GM18873 (cell line): Measurements from ENCODE around the gene AMBP.
"Not testable (repeated sequence)": the region's sequence is repeated elsewhere in the genome, so short reads cannot be mapped to it uniquely, and the experiment has no call there.

Experiments
- ATAC-seq: cut with Tn5 transposase; IDR thresholded peaks from one replicate; pipeline ENCODE4 v1.9.1; 2021; ENCODE audit warnings: mild to moderate bottlenecking, moderate library complexity, moderate number of reproducible peaks; ENCODE audit not compliant: unreplicated experiment, low FRiP score

AMBP gene

DNA sequence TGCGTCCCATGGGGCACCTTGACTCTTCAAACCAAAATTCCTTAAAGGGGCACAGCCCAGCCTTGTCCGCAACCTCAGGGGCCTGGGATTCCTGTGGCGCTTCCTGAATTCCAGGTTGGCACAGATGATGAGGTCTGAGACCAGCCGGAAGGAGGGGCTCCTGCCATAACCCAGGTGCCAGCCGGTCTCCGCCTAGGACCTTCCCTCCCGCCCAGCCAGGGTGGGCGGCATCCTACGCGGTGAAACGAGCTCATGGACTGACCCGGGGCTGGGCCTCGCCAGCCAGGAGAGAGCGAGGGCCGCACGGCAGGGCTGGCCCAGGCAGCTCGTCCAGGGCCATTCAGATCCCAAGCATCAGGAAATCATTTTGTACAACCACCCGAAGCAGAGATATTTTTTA is 23.0 kb downstream of the AMBP start:
- ATAC-seq = no peak

DNA sequence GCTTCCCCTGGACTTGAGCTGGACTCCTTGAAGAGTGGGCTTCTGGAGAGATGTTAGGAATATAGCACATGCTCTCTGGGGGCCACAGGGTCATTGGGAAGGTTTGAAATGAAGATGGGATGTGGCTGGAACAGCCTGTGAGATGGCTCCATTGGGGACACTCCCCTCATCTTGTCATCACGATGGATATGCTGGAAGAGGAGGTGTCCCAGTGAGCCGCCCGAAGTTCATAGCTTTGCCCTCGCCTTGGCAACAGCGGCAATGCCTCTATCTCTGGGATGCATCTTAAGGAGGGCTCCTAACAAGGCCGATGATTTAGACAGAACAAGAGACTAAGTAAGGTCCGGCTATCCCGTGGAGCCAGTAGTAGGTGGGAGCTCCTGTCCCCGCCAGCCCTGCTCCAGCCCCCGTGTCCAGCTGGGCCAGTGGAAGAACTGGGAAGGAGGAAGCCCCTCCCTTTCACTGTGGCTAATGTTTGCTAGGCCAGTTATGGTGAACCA is 23.9 kb downstream of the AMBP start:
- ATAC-seq = no peak

DNA sequence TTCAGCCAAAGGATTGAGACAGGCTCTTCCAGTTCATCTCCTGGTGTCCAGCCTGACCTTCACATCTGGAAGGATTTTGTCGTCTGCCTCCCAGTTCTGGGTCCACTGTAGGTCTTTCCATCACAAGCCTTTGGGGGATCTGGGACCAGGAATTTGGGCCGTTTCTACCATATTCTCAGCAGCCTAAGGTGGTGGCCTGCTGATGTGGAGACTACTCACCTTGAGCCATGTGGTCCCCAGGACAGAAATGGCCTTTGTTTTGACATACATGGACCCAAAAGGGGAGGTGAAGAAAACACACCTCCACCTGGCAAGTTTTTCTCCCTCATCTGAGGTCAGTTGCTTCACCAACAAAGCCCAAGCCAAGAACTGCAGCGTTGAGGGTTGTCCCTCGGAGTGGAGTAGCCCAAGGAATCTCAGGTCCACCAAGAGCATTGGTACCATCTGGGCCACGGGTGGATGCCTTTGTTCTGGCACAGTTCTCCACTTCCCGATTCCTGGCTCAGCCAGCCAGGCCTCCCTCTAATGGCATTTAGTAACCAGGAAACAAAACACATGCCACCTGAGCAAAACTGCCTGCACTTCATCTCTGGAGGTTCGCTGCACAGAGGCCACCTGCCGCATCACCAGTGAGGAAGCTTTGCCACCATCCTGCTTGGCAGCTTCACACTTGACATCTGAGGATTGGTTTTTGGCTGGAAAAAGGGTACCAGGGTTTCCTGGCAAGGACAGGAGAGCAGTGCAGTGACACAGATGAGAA is 24.7 kb downstream of the AMBP start:
- no peak for ATAC-seq

DNA sequence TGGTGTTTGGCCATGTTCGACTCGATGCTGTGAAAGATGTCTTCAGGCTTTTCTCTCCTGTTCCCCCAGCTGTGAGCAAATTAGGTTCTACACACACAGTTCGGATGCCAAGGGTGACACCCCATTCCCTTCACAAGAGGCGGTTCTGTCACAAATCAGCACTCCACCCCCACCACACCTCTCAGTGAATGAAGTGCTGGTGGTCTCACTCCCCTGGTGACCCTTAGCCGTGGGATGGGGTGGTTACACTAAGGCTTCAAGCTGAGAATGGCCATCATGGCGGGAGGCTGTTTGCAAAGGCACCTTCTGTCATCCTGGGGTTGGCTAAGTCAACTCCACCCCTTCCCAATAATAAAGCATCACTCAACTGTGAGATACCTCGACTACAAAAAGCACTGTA is 26.4 kb downstream of the AMBP start:
- ATAC-seq = no peak

DNA sequence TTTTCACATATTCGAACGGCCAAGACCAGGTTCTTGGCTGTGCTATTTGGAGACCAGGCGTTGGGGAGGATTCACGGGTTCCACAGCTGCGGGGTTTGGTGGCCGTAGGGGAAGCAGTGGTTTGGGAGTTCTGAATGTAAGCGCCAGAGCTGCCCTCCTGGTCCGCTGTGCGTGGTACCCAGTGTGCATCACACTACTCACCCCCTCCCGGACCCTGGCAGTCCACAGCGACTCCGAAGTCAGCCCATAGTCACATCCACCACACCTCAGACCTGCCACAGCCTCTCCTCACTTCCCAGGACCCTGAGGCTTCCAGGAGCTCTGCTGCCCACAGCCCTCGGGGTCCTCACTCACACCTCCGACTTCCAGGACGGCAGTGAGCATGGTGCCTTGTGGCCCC is 26.8 kb downstream of the AMBP start:
- ATAC-seq = no peak

DNA sequence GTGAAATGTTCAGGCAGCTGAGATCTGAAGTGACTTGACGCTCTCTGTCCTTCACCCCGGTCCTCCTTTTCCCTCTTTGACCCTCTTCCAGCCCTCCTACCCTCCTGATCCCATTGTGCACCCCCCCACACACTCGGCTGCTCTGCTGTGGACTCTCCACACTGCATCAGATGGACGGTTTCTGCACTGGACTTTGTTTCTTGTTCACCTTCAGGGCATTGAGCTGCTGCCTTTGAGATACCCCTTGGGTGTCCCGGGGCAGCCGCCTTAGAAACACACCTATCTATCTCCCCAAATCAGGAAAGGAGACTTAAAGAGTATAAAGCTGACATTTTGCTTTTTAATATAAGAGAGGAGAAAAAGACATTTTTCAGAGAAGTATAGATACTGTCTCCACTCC is 27.5 kb downstream of the AMBP start:
- ATAC-seq = no peak

DNA sequence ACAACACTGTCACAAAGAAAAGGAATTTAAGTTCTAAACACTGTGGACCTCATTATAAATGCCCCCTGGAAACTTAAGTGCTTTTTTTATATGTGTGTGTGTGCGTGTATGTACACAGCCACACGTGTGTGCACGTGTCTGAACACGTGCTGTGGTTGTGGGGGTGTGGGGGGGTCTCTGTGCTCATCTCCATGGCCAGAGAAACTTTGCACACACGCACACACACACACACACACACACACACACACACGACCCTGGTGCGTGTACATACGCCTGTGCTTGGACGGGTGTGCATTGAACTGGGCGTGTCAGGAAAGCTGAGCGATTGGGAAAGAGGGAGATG is 27.9 kb downstream of the AMBP start:
- no peak for ATAC-seq

DNA sequence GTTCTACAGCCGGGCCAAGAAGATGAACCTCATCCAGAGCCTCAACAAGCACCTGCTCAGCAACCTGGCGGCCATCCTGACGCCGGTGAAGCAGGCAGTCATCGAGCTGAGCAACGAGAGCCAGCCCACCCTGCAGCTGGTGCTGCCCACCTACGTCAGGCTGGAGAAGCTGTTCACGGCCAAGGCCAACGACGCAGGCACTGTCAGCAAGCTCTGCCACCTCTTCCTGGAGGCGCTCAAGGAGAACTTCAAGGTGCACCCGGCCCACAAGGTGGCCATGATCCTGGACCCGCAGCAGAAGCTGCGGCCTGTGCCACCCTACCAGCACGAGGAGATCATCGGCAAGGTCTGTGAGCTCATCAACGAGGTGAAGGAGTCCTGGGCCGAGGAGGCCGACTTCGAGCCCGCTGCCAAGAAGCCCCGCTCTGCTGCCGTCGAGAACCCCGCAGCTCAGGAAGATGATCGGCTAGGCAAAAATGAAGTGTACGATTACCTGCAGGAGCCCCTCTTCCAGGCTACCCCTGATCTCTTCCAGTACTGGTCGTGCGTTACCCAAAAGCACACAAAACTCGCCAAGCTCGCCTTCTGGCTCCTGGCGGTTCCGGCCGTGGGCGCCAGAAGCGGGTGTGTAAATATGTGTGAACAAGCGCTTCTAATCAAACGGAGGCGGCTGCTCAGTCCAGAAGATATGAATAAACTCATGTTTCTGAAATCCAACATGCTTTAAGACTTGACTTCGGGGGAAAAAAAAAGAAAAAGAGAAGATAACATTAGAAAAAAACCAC is 28.5 kb downstream of the AMBP start:
- no peak for ATAC-seq

DNA sequence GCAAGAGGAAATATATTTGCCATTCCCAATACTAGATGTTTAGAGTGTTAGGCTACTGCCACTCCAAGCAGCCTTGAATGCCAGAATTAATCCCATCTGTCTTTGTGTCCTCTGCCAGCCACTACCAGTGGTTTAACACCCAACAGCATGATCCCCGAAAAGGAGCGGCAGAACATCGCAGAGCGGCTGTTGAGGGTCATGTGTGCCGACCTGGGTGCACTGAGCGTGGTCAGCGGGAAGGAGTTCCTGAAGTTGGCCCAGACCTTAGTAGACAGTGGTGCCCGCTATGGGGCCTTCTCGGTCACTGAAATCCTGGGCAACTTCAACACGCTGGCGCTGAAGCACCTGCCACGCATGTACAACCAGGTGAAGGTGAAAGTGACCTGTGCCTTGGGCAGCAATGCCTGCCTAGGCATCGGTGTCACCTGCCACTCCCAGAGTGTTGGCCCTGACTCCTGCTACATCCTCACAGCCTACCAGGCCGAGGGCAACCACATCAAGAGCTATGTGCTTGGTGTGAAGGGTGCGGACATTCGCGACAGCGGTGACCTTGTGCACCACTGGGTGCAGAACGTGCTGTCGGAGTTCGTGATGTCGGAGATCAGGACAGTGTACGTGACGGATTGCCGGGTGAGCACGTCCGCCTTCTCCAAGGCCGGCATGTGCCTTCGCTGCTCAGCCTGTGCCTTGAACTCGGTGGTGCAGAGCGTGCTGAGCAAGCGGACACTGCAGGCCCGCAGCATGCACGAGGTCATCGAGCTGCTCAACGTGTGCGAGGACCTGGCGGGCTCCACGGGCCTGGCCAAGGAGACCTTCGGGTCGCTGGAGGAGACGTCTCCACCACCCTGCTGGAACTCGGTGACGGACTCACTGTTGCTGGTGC is 29.3 kb downstream of the AMBP start:
- ATAC-seq = no peak

DNA sequence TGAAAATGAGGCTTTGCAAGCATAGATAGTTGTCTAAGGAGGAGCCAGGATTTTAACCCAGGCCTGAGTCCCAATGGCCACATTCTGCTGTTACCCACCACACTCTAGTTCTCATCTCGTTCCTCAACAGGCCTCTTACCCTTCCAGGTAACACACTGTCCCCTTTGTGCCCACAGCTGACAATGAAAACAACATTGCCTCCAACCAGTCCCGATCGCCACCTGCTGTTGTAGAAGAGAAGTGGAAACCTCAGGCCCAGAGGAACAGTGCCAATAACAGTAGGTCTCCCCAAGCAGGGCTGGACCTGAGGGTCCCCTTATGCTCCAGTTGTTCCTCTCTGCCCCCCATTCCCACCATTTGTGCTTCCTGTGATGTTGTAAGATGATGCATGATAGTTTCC is 30.4 kb downstream of the AMBP start:
- ATAC-seq = no peak

DNA sequence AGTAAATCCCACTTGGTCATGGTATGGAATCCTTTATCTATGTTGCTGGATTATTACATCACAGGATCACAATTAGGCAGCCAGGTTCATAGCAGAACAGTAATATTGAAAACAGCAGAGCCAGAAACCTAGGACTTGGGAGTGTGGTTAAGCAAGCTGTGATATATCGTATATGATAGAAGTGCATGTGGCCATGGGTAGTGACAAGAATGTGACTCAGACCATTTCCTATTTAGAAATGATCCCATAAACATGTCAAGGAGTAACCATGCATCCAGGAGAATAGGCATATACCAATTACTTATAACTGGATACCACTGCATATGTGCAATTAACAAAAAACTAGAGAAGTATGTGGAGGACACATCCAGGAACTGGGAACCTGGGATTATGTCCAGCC is 31.2 kb downstream of the AMBP start:
- no peak for ATAC-seq

DNA sequence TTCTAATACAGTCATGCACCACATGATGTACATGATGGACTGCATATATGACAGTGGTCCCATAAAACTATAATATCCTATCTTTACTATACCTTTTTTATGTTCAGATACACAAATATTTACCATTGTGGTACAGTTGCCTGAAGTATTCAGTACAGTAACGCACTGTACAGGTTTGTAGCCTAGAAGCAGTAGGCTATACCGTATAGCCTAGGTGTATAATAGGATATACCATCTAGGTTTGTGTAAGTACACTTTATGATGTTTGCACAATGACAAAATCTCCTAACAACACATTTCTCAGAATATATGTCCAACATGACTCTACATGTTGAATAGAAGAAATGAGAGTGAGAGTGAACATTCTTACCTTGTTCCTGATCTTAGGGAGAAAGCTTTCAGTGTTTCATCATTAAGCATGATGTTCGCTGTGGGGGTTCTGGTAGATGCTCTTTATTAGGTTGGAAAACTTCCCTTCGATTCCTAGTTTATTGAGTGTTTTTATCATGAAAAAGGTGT is 31.8 kb downstream of the AMBP start:
- no peak for ATAC-seq

DNA sequence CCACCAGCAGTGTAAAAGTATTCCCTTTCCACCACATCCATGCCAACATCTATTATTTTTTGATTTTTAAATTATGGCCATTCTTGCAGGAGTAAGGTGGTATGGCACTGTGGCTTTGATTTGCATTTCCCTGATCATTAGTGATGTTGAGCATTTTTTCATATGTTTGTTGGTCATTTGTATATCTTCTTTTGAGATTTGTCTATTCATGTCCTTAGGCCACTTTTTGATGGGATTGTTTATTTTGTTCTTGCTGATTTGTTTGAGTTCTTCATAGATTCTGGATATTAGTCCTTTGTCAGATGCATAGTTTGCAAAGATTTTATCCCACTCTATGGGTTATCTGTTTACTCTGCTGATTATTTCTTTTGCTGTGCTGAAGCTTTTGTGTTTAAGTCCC is 34.4 kb downstream of the AMBP start:
- not testable (repeated sequence) for ATAC-seq

DNA sequence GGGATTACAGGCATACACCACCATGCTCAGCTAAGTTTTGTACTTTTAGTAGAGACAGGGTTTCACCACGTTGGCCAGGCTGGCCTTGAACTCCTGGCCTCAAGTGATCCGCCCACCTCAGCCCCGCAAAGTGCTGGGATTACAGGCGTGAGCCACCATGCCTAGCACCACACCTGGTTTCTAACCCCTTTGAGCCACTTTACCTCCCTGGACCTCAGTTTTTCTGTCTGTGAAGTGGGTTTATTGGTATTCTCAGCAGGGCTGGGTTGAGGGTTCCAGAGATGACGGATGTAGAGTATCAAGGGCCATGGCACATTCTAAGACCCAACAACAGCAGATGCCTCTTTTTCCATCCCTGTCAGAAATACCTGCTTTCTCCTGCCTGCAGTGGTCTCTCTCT is 38.6 kb downstream of the AMBP start:
- no peak for ATAC-seq

DNA sequence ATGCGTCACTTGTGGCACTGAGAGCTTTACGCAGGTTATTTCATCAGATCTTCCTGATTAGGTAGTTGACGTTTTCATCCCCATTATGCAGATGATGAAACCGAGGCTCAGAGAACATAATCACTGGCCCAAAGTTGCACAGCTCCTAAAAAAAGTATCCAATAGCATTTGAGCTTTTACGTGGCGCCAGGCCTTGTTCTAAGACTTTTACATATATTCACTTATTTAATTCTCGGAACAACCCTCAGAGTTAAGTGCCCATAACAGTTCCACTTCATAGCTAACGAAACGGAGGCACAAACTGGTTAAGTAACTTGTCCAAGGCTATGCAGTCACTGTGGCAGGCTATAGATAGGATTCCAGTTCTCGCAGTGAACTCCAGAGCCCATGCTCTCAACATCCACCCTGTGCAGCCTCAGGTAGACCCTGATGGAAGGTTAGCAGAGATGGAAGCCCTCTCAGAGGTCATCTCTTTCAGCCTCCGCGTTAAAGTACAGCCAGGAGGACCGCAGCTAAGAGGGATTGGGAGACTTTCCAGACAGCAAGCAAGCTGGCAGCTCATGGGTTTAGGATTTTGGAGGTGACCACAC is 39.3 kb downstream of the AMBP start:
- ATAC-seq = no peak

DNA sequence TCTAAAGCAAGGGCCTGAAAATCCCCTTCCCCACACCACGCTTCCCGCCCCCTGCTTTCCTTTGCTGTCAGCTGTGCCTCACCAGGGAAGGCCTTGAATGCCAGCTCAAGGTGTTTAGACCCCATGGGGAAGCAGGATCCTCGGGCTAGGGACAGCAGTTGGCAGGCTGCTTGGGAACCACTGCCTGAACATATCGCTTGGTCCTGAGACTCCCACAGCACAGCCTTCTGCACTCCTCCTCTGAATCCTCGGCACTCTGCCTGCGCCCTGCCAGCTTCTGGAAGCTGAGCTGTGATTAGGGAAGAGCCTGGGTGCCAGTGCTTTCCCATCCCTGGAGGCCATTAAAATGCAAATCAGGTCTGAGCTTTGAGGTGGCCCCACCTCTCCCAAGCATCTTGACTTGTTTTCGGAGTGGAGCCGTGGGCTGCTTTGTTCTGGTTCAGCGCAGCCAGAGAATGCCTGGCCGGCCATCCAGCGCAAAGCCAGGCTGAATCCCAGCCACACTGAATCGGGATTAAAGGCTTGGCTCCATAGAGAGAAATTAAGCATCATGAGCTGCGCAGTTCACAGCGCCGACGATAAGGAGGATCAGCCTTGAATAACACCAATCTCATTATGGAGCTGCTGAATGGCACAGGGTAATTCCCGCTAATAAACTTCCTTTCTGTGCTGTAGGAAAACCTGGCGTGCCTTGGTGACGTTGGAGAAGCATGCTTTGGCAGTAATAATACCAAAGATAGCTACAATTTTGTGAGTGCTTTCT is 40.0 kb downstream of the AMBP start:
- no peak for ATAC-seq

DNA sequence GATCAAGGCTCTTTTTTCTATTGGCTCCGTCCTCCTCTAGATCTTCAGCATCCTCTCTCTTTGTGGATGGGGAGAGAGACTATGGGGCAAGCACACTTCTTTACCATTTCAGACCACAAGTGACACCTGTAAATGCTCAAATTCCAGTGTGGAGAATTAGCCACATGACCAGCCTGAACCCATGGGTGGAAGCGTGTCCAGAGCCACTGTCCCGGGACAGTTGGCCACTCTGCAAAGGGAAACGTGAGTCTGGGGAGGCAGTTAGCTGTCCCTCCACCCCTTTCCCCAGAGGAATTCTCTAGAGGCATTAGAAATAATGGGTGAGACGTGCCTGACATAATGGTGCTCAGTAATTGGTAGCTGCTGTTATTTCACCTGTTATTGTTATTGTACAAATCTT is 40.9 kb downstream of the AMBP start:
- ATAC-seq = no peak

DNA sequence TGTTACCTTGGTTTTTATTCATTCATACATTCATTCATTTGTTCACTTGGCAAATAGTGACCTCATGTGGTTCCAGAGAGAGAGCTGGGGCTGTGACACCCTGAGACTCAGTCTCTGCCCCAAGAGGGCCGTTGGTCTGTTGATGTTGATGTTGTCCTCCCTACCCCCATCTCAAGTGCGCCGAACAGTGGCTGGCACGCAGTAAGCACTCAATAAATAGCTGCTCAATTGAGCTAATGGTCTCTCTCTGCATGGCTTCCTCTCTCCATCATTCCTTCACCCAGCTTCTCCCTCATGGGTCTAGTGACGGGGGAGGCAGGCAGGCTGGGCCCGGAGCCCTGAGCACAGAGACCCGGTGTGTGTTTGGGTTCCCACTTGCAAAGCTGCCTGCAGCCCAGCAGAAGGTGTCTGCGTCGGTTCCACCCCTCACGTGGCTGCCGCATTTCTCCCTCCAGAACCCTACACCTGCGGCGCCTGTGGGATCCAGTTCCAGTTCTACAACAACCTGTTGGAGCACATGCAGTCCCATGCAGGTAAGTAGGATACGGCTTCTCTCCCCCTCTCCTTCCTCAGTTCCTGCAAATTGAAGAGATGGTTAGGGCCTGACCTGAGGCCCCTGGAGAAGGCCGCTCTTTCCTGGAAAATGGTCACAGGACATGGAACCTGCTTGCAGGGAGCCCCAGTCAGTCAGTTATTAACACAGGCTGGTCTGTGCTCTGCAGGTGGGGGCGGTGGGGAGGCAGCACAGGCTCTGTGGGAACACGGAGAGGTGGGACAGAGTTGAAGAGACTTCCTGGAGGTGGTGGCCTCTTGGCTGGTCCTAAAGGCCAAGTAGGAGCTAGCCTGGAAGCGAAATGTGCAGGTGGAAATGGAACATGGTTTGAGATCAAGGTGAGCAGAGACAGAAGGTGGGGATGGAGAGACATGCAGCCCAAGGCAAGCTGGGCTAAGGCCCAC is 42.0 kb downstream of the AMBP start:
- ATAC-seq = no peak
